ENCODE results near the gene LRRC8D.

LRRC8D gene

DNA sequence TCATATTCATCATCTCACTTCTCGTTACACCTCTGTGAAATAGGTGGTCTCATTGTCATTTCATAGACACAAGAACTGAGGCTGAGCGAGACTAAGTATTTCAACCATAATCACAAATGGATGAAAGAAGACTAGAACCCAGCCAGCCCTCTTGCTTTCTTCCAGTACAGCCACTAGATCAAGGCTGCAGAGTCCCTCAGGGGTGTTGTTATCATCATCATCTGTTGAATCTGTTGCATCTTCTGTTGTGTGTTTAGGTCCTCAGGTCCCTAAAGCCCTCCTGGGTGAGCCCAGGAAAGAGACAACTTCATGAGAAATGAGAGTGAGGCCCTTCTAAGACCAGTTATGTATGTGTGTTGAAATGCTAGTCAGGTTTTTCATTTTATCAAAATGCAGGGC lies 87.4 kb downstream of the LRRC8D start:
- DNase-seq (ENCODE audit: insufficient read length, low spot score) = no peak
- no peak for FAIRE-seq
- TF ChIP-seq, protein P1, sequence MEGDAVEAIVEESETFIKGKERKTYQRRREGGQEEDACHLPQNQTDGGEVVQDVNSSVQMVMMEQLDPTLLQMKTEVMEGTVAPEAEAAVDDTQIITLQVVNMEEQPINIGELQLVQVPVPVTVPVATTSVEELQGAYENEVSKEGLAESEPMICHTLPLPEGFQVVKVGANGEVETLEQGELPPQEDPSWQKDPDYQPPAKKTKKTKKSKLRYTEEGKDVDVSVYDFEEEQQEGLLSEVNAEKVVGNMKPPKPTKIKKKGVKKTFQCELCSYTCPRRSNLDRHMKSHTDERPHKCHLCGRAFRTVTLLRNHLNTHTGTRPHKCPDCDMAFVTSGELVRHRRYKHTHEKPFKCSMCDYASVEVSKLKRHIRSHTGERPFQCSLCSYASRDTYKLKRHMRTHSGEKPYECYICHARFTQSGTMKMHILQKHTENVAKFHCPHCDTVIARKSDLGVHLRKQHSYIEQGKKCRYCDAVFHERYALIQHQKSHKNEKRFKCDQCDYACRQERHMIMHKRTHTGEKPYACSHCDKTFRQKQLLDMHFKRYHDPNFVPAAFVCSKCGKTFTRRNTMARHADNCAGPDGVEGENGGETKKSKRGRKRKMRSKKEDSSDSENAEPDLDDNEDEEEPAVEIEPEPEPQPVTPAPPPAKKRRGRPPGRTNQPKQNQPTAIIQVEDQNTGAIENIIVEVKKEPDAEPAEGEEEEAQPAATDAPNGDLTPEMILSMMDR (IDR thresholded peaks at IDR 0.05; ENCODE audit: insufficient read depth, missing control alignments) = no peak

DNA sequence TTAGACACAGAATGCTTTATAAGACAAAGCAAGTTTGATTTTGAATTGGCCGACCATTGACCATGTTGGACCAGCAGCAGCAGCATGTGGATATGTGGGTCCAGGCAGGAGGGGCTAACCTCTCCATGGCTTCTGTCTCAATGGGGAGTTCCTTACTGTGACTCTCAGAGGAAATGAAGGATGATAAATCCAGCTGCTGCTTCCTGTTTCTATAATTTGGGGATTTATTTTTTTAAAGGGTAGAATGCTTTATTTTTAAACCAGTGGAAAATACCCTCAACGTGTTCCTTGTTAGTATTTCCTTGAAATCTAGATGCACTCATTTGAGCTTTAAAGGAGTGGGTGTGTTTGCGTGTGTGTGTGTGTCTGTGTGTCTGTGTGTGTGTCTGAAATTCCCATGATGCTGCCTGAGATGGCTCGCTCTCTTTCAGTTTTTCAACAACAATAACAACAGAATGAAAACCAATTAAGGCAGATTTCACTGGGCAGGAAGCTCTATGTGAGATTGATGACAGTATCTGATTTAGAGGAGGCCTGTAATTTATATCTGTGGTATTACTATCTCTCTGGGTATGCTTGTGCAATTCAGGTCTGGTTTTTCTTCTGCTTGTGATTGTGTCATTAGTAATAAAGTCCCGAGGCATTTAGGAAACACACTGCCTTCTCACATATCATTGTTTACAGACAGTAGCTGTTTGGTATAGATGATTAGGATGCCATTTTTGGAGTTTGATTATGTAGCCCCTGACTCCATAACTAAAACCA lies 88.0 kb downstream of the LRRC8D start:
- TF ChIP-seq, protein P1 (IDR thresholded peaks at IDR 0.05; ENCODE audit: insufficient read depth, missing control alignments) = no peak
- DNase-seq (ENCODE audit: insufficient read length, low spot score) = no peak
- FAIRE-seq = no peak

DNA sequence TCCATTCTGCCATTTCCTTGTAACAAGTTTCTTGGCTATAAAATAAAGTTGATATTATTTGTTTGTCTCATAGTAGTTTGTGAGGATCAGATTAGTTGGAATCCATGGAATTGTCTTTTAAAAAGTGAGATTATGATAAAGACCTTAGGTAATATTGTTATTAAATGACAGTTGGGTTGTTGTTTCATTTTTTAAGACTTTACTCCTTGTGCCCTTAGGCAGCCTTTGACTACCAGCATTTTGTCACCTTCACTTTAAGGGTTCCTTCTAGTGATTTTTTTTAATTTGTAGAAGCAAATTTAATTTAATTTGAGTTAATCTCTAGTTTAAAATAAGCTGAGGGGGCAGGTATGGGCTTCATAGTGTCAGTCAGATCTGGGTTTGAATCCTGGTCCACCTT lies 89.4 kb downstream of the LRRC8D start:
- no peak for FAIRE-seq
- DNase-seq (ENCODE audit: insufficient read length, low spot score) = no peak
- TF ChIP-seq, protein P1 (IDR thresholded peaks at IDR 0.05; ENCODE audit: insufficient read depth, missing control alignments) = no peak

DNA sequence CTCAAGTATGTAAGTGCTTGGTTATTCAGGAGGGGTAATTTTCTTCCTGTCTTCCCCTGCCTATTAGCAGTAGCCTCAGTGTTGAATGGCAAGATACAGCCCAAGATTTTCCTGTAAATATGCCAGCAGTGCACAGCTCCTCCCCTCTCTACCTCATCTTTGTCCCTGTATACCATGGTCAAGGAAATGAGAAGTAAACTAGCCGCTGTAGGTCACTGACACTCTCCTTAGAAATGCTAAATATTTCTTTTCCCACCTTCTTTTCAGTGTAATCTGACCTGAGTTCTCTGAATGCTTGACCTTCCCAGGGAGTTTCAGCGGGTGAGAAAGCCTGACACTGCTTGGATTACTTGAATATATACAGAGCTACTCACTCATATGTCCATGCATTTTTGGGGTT lies 89.9 kb downstream of the LRRC8D start:
- no peak for DNase-seq (ENCODE audit: insufficient read length, low spot score)
- TF ChIP-seq, protein P1 (IDR thresholded peaks at IDR 0.05; ENCODE audit: insufficient read depth, missing control alignments) = no peak
- no peak for FAIRE-seq

DNA sequence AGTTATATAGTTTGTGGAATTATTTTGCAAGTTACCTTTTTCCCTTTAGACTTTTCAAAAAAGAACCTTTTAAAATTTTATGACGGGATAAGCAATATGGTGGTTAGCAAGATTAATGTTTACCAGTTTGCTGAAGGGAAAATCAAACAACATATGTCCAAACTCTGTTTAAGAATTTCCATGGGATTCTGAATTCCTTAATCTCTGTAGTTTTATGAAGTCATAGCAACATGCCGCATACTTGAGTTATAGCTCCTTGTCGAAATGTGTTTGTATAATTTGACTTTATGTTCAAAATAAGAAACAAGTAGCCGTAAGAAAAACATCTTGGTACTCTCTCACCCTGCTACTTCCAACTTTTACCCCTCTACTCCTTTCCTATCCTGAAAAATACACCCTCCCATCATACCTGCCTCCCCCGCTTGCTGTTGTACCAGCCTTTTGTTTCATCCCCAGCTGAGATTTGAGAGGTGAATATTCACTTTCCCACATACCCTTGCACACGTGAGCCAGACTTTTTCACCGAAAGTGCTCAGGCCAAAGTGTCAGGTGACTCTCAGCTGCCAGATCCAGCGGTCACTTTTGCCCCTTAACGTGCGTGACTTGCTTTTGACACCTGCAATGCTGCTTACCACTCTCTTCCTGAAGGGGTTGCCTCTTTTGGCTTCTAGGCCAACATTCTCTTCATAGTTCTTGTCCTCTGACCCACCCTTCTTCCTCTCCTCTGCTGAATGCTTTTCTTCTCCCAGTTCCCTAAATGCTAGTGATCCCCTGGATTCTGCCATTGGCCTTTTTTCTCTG lies 90.6 kb downstream of the LRRC8D start:
- DNase-seq (ENCODE audit: insufficient read length, low spot score) (no peak), FAIRE-seq (no peak)
- TF ChIP-seq, protein P1 (IDR thresholded peaks at IDR 0.05; ENCODE audit: insufficient read depth, missing control alignments) = no peak

DNA sequence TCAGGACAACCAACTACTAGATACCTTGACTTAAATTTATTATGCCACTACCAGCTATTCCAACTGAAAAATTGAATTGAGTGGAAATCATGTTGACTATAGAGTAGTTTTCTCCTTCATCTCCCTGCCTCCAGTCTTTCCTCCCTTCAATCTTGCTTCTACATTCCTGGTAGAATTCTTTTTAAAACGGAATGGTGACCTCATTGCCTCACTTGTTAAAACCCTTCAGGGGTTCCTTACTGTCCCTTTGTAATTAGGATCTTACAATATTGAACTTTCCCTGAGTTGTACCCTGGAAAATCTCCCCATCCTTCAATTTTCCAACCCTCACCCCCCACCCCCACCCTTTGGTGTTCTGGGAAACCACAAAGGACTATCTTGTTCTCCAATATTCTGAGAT lies 91.2 kb downstream of the LRRC8D start:
- FAIRE-seq = peak; percentile 25
- DNase-seq (ENCODE audit: insufficient read length, low spot score) = no peak
- TF ChIP-seq, protein P1 (IDR thresholded peaks at IDR 0.05; ENCODE audit: insufficient read depth, missing control alignments) = no peak
